ENCODE data around the gene PUM2. TPM values are rescaled to one million over a fixed set of nuclear protein-coding genes. Genes with fewer than 3 reads are reported as not detected.

The PUM2 gene
- total and polyA plus RNA-seq, 2 of the 13 experiments (the other 11 are each of a cell fraction or from before 2014, with no cell fraction given): 69.6 to 69.8 TPM

DNA sequence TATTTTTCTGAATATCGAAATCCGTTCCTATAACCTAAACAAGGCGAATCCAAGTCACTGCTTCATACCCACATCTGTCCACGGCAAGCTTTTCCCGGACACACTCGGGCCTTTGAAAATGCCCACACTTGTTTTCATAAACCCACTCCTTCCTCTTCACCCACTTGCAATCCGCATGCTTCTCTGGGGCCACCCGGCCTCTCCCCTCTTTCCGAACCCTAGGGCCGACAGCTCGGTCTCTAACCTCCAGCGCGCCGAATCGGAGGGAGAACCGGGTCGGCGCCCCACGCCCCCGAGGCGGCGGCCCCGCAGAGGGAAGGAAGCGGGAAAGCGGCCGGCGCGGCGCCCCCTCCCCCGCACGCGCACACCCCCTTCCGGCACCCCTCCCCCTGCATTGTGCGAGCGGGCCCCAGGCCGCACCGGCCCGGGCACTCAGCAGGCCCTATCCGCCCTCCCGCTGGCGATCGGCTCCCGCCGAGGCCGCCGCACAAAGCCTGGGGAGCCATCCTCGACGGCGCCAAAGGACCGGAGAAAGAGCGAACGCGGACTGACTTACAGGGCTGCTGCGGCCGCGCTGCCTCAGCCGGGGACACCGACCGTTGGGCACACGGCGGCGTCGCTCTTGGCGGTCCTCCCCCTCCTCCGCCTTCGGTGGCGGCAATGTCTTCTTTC lies 467 bp downstream of the PUM2 start (continued):
- TF ChIP-seq, protein P1, sequence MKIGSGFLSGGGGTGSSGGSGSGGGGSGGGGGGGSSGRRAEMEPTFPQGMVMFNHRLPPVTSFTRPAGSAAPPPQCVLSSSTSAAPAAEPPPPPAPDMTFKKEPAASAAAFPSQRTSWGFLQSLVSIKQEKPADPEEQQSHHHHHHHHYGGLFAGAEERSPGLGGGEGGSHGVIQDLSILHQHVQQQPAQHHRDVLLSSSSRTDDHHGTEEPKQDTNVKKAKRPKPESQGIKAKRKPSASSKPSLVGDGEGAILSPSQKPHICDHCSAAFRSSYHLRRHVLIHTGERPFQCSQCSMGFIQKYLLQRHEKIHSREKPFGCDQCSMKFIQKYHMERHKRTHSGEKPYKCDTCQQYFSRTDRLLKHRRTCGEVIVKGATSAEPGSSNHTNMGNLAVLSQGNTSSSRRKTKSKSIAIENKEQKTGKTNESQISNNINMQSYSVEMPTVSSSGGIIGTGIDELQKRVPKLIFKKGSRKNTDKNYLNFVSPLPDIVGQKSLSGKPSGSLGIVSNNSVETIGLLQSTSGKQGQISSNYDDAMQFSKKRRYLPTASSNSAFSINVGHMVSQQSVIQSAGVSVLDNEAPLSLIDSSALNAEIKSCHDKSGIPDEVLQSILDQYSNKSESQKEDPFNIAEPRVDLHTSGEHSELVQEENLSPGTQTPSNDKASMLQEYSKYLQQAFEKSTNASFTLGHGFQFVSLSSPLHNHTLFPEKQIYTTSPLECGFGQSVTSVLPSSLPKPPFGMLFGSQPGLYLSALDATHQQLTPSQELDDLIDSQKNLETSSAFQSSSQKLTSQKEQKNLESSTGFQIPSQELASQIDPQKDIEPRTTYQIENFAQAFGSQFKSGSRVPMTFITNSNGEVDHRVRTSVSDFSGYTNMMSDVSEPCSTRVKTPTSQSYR (CRISPR knock-in tag; IDR thresholded peaks at IDR 0.05; ENCODE audit: borderline replicate concordance): peak; percentile 94
- TF ChIP-seq, protein P2, sequence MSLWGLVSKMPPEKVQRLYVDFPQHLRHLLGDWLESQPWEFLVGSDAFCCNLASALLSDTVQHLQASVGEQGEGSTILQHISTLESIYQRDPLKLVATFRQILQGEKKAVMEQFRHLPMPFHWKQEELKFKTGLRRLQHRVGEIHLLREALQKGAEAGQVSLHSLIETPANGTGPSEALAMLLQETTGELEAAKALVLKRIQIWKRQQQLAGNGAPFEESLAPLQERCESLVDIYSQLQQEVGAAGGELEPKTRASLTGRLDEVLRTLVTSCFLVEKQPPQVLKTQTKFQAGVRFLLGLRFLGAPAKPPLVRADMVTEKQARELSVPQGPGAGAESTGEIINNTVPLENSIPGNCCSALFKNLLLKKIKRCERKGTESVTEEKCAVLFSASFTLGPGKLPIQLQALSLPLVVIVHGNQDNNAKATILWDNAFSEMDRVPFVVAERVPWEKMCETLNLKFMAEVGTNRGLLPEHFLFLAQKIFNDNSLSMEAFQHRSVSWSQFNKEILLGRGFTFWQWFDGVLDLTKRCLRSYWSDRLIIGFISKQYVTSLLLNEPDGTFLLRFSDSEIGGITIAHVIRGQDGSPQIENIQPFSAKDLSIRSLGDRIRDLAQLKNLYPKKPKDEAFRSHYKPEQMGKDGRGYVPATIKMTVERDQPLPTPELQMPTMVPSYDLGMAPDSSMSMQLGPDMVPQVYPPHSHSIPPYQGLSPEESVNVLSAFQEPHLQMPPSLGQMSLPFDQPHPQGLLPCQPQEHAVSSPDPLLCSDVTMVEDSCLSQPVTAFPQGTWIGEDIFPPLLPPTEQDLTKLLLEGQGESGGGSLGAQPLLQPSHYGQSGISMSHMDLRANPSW (CRISPR knock-in tag; IDR thresholded peaks at IDR 0.05; ENCODE audit: borderline replicate concordance): no peak
- TF ChIP-seq ZMYM2 (CRISPR knock-in tag; IDR thresholded peaks at IDR 0.05) (no peak), NR2F6 (IDR thresholded peaks at IDR 0.05) (no peak), NR2F6 (CRISPR knock-in tag; IDR thresholded peaks at IDR 0.05) (no peak), ELF3 (CRISPR knock-in tag; IDR thresholded peaks at IDR 0.05) (peak; percentile 64; the same call in 1 of the 2 replicates), RARA (CRISPR knock-in tag; IDR thresholded peaks at IDR 0.05) (no peak), ZNF768 (CRISPR knock-in tag; IDR thresholded peaks at IDR 0.05) (peak; percentile 51; the same call in 1 of the 2 replicates), ZSCAN29 (CRISPR knock-in tag; conservative IDR thresholded peaks at IDR 0.05) (peak; percentile 68), NFIC (IDR thresholded peaks at IDR 0.05; ENCODE audit: low read length) (no peak), RAD21 (CRISPR knock-in tag; IDR thresholded peaks at IDR 0.05) (peak; percentile 44; the same call in 1 of the 2 replicates), MXD4 (CRISPR knock-in tag; IDR thresholded peaks at IDR 0.05) (no peak)
- TF ChIP-seq, protein P3, sequence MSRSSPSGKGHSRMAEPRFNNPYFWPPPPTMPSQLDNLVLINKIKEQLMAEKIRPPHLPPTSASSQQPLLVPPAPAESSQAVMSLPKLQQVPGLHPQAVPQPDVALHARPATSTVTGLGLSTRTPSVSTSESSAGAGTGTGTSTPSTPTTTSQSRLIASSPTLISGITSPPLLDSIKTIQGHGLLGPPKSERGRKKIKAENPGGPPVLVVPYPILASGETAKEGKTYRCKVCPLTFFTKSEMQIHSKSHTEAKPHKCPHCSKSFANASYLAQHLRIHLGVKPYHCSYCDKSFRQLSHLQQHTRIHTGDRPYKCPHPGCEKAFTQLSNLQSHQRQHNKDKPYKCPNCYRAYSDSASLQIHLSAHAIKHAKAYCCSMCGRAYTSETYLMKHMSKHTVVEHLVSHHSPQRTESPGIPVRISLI (CRISPR knock-in tag; IDR thresholded peaks at IDR 0.05; ENCODE audit: borderline replicate concordance): 0 out of 2 replicates have a peak, but pooled peaks have one; percentile 20
- TF ChIP-seq, protein P4, sequence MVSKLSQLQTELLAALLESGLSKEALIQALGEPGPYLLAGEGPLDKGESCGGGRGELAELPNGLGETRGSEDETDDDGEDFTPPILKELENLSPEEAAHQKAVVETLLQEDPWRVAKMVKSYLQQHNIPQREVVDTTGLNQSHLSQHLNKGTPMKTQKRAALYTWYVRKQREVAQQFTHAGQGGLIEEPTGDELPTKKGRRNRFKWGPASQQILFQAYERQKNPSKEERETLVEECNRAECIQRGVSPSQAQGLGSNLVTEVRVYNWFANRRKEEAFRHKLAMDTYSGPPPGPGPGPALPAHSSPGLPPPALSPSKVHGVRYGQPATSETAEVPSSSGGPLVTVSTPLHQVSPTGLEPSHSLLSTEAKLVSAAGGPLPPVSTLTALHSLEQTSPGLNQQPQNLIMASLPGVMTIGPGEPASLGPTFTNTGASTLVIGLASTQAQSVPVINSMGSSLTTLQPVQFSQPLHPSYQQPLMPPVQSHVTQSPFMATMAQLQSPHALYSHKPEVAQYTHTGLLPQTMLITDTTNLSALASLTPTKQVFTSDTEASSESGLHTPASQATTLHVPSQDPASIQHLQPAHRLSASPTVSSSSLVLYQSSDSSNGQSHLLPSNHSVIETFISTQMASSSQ (IDR thresholded peaks at IDR 0.05; ENCODE audit: low read depth): no peak
- TF ChIP-seq, protein P4 (CRISPR knock-in tag; IDR thresholded peaks at IDR 0.05; ENCODE audit: borderline replicate concordance): no peak
- TF ChIP-seq, protein P5, sequence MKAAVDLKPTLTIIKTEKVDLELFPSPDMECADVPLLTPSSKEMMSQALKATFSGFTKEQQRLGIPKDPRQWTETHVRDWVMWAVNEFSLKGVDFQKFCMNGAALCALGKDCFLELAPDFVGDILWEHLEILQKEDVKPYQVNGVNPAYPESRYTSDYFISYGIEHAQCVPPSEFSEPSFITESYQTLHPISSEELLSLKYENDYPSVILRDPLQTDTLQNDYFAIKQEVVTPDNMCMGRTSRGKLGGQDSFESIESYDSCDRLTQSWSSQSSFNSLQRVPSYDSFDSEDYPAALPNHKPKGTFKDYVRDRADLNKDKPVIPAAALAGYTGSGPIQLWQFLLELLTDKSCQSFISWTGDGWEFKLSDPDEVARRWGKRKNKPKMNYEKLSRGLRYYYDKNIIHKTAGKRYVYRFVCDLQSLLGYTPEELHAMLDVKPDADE (CRISPR knock-in tag; IDR thresholded peaks at IDR 0.05): no peak
- TF ChIP-seq, protein P6, sequence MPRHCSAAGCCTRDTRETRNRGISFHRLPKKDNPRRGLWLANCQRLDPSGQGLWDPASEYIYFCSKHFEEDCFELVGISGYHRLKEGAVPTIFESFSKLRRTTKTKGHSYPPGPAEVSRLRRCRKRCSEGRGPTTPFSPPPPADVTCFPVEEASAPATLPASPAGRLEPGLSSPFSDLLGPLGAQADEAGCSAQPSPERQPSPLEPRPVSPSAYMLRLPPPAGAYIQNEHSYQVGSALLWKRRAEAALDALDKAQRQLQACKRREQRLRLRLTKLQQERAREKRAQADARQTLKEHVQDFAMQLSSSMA (CRISPR knock-in tag; IDR thresholded peaks at IDR 0.05): no peak
